ENCODE data around the gene ZNF766. TPM values are rescaled to one million over a fixed set of nuclear protein-coding genes. Genes with fewer than 3 reads are reported as not detected.
A peak's percentile ranks its signal among the peaks of the same experiment; 100 is the strongest.
"Not testable (repeated sequence)": the region's sequence is repeated elsewhere in the genome, so short reads cannot be mapped to it uniquely, and the experiment has no call there.

Gene ZNF766
- total RNA-seq, 1 experiment from 2014 or later, result 17.0 TPM

DNA sequence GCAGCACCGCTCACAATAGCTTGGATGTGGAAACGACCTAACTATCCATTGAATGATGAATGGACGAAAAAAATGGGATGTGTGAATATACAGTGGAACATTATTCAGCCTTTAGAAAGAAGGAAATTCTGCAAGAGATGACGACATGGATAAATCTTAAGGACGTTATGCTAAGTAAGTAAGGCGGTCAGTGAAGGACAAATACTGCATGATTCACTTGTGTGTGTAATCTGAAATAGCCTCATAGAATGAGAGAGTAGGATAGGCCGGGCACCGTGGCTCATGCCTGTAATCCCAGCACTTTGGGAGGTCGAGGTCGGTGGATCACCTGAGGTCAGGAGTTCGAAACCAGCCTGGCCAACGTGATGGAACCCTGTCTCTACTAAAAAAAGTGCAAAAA is 25.4 kb upstream of the ZNF766 start:
- no peak for DNase-seq
- Histone ChIP-seq H3K27me3 (ENCODE audit: control insufficient read depth, insufficient read depth, low read length) (no peaks in the 10 kb centered on the region), H3K36me3 (replicated peaks; ENCODE audit: control insufficient read depth, insufficient read depth, low read length) (no peaks in the 10 kb centered on the region), H3K4me3 (ENCODE audit: insufficient read depth, low read depth, low read length) (no peak overlapping the region)

GRCh38 chr19:52248241-52248640 is 21.1 kb upstream of the ZNF766 start:
- H3K27me3 ChIP-seq (ENCODE audit: control insufficient read depth, insufficient read depth, low read length), result no peaks in the 10 kb centered on the region
- DNase-seq, result peak; percentile 37
- no peak overlapping the region for H3K4me3 ChIP-seq (ENCODE audit: insufficient read depth, low read depth, low read length)
- H3K36me3 ChIP-seq (replicated peaks; ENCODE audit: control insufficient read depth, insufficient read depth, low read length), result no peaks in the 10 kb centered on the region

DNA sequence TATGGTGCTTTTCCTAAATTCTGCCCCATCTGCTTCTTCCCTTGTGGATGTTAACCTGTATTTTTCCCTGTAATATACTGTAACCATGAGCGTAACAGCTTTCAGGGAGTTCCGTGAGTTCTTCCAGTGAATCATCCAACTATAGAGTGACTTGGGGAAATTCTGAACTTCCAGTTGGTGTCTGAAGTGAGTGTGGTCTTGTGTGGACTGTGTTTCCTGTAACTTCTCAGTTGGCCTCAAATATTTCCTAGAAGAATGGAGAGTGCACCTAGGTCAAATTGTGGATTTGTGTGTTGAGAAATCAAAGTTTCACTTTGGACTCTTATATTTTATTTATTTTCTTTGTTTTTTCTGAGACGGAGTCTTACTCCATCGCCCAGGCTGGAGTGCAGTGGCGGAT is 11.0 kb upstream of the ZNF766 start:
- Histone ChIP-seq H3K36me3 (replicated peaks; ENCODE audit: control insufficient read depth, insufficient read depth, low read length) (no peaks in the 10 kb centered on the region), H3K27me3 (ENCODE audit: control insufficient read depth, insufficient read depth, low read length) (no peaks in the 10 kb centered on the region)
- DNase-seq, result no peak

DNA sequence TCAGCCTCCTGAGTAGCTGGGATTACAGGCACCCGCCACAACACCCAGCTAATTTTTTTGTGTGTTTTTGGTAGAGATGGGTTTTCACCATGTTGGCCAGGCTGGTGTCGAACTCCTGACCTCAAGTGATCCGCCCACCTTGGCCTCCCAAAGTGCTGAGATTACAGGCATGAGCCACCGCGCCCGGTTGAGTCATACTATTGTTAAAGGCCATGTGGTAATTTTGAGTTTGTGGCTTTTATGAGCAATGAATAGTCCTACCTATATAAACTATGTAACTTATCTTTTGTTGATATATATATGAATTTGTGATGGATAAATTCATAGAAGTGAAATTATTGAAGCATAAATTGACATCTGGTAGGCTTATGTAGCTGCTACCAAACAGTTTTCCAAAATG is 3.8 kb upstream of the ZNF766 start:
- H3K27me3 ChIP-seq (ENCODE audit: control insufficient read depth, insufficient read depth, low read length); H3K36me3 ChIP-seq (replicated peaks; ENCODE audit: control insufficient read depth, insufficient read depth, low read length); H3K4me3 ChIP-seq (ENCODE audit: insufficient read depth, low read depth, low read length); DNase-seq: not testable (repeated sequence)

More for the DNA sequence above, 11.0 kb upstream of the ZNF766 start:
- no peak overlapping the region for H3K4me3 ChIP-seq (ENCODE audit: insufficient read depth, low read depth, low read length)

GRCh38 chr19:52270266-52270885 is 989 bp downstream of the ZNF766 start:
- DNase-seq, result peak; percentile 53
- Histone ChIP-seq H3K27me3 (ENCODE audit: control insufficient read depth, insufficient read depth, low read length) (no peaks in the 10 kb centered on the region), H3K4me3 (ENCODE audit: insufficient read depth, low read depth, low read length) (peak overlapping the region; percentile 94), H3K36me3 (replicated peaks; ENCODE audit: control insufficient read depth, insufficient read depth, low read length) (peaks cover 5% of the 10 kb centered on the region)

GRCh38 chr19:52273301-52273700 is 3.9 kb downstream of the ZNF766 start:
- no peak for DNase-seq
- Histone ChIP-seq H3K36me3 (replicated peaks; ENCODE audit: control insufficient read depth, insufficient read depth, low read length) (peaks cover 5% of the 10 kb centered on the region), H3K4me3 (ENCODE audit: insufficient read depth, low read depth, low read length) (no peak overlapping the region), H3K27me3 (ENCODE audit: control insufficient read depth, insufficient read depth, low read length) (no peaks in the 10 kb centered on the region)

DNA sequence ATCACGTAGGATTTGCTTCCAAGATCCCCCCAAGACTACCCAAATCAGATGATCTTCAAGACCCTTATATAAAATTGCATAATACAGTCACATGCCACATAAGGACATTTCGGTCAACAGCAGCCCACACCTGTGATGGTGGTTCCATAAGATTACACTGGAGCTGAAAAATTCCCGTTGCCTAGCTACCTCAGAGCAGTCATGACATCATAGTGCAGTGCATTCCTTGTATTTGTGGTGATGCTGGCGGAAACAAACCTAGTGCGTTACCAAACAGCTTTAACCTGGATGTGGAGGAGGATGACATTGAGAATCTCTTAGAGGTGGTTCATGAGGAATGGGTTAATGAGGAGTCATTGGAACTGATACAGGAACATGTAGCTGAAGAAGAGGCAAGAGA is 4.8 kb downstream of the ZNF766 start:
- DNase-seq, result no peak
- no peak overlapping the region for H3K4me3 ChIP-seq (ENCODE audit: insufficient read depth, low read depth, low read length)
- H3K27me3 ChIP-seq (ENCODE audit: control insufficient read depth, insufficient read depth, low read length), result no peaks in the 10 kb centered on the region
- H3K36me3 ChIP-seq (replicated peaks; ENCODE audit: control insufficient read depth, insufficient read depth, low read length), result peaks cover 5% of the 10 kb centered on the region

GRCh38 chr19:52275988-52276387 is 6.6 kb downstream of the ZNF766 start:
- no peak for DNase-seq
- Histone ChIP-seq H3K4me3 (ENCODE audit: insufficient read depth, low read depth, low read length) (no peak overlapping the region), H3K27me3 (ENCODE audit: control insufficient read depth, insufficient read depth, low read length) (no peaks in the 10 kb centered on the region), H3K36me3 (replicated peaks; ENCODE audit: control insufficient read depth, insufficient read depth, low read length) (peaks cover 5% of the 10 kb centered on the region)

DNA sequence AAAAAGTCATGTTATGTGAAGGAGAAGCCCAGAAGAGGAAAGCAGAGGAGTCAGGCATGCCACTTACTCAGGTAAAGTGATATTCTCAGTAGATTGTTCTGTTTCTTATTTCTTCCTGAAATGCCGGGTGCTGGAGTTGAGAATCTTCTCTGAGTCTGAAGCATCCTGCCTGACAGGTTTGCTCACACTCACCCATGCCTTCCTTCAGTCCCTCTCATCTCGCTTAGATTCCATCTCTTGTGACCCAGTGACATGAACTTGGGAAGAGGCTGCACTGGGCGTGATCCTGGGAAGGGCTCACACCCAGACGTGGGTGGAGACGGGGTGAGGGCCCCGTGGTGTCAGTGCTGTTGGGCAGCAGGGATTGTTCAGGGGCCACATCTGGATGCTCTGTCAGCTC is 8.1 kb downstream of the ZNF766 start:
- Histone ChIP-seq H3K4me3 (ENCODE audit: insufficient read depth, low read depth, low read length) (no peak overlapping the region), H3K36me3 (replicated peaks; ENCODE audit: control insufficient read depth, insufficient read depth, low read length) (peaks cover 5% of the 10 kb centered on the region), H3K27me3 (ENCODE audit: control insufficient read depth, insufficient read depth, low read length) (no peaks in the 10 kb centered on the region)
- no peak for DNase-seq

DNA sequence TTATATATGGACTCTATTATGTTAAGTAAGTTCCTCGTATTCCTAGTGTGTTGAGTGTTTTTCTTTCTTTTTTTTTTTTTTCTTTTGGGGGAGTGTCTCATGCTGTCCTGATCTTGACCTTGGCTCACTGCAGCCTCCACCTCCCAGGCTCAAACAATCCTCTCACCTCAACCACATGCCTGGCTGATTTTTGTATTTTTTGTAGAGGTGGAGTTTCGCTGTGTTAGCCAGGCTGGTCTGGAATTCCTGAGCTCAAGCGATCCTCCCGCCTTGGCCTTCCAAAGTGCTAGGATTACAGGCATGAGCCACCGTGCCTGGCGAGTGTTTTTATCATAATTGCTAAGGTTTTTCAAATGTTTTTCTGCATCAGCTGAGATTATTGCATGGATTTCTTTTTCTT is 16.9 kb downstream of the ZNF766 start:
- no peak for DNase-seq
- Histone ChIP-seq H3K36me3 (replicated peaks; ENCODE audit: control insufficient read depth, insufficient read depth, low read length) (peaks cover 27% of the 10 kb centered on the region), H3K27me3 (ENCODE audit: control insufficient read depth, insufficient read depth, low read length) (no peaks in the 10 kb centered on the region), H3K4me3 (ENCODE audit: insufficient read depth, low read depth, low read length) (no peak overlapping the region)

DNA sequence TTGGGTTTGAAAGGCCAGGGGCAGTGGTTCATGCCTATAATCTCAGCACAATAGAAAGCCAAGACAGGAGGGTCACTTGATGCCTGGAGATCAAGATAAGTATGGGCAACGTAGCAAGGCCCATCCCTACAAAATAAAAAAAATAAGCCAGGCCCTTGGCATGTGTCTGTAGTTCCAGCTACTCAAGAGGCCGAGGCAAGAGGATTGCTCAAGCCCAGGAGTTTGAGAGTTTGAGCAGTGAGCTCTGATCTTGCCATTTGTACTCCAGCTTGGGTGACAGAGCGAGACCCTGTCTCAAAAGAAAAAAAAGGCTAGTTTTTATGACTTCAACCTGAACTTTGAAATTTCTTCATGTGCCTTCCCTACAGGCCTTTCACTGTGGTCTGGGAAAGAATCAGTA is 22.4 kb downstream of the ZNF766 start:
- Histone ChIP-seq H3K27me3 (ENCODE audit: control insufficient read depth, insufficient read depth, low read length) (no peaks in the 10 kb centered on the region), H3K36me3 (replicated peaks; ENCODE audit: control insufficient read depth, insufficient read depth, low read length) (peaks cover 12% of the 10 kb centered on the region), H3K4me3 (ENCODE audit: insufficient read depth, low read depth, low read length) (no peak overlapping the region)
- DNase-seq, result no peak

GRCh38 chr19:52292946-52293345 is 23.6 kb downstream of the ZNF766 start:
- H3K36me3 ChIP-seq (replicated peaks; ENCODE audit: control insufficient read depth, insufficient read depth, low read length), result peaks cover 12% of the 10 kb centered on the region
- H3K27me3 ChIP-seq (ENCODE audit: control insufficient read depth, insufficient read depth, low read length); DNase-seq; H3K4me3 ChIP-seq (ENCODE audit: insufficient read depth, low read depth, low read length): not testable (repeated sequence)

DNA sequence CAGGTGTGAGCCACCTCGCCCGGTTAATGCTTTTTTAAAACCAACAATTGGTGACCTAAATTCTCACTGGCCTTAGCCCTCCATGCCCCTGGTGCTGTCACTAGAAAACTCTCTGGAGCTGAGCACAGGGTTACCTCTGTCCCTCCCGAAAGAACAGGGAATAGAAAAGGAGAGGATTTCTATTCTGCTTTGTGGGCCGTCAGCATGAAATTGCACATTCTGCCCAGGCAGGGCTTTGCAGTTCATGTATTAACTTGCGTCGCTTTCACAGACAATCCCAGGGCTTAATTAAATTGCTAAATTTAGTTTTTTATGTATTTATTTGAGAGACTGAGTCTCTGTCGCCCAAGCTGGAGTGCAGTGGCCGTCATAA is 27.0 kb downstream of the ZNF766 start:
- H3K27me3 ChIP-seq (ENCODE audit: control insufficient read depth, insufficient read depth, low read length), result no peaks in the 10 kb centered on the region
- no peak for DNase-seq
- H3K36me3 ChIP-seq (replicated peaks; ENCODE audit: control insufficient read depth, insufficient read depth, low read length), result peaks cover 16% of the 10 kb centered on the region
- peak overlapping the region; percentile 40 for H3K4me3 ChIP-seq (ENCODE audit: insufficient read depth, low read depth, low read length)

DNA sequence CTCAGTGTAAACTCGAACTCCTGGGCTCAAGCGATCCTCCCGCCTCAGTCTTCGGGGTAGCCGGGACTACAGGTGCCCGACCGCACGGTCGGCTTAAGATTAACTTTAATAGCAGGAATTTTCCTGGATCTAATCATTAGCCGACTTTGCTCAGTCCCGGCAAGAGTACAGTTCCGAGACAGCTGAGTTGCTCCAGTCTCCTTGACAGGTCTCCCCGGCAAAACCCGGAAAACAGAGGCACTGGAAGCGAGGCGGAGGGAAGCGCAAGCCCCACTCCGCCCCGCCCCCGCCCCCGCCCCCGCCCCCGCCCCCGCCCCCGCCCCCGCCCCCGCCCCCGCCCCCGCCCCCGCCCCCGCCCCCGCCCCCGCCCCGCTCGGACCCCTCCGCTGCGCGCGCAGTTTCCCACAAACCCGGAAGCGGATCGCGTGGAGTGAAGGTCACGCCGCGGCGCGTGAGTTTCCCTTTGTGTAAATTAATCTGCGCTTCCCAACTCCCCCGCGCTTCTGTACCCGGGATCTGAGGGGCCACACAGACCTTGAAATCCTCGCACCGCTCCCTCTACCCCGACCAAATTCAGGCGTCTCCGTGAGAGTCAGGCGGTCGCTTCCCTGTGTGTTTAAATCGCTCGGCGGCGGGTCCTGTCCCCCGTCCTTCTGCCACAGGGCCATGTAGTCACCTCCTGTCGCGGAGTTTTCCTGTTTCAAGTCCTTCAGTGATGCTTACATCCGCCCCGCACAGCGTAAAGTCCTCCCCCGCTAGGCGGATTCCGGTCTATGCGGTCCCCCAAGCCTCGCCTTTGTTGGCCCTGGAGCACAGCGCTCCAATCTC is 27.6 kb downstream of the ZNF766 start, which contains the start of gene ZNF480:
Gene ZNF480, plus strand, starts transcription at position 397 of the 828 bp plus-strand sequence. CDS start 3,244 bp downstream, outside the sequence.
- Histone ChIP-seq H3K4me3 (ENCODE audit: insufficient read depth, low read depth, low read length) (peak within 1 kb of the TSS; percentile 85), H3K27me3 (ENCODE audit: control insufficient read depth, insufficient read depth, low read length) (no peaks in the 10 kb centered on the region), H3K36me3 (replicated peaks; ENCODE audit: control insufficient read depth, insufficient read depth, low read length) (peaks cover 17% of the 10 kb centered on the region)
- DNase-seq, result peak; percentile 94

- no peak for DNase-seq
- Histone ChIP-seq H3K36me3 (replicated peaks; ENCODE audit: control insufficient read depth, insufficient read depth, low read length) (peaks cover 19% of the 10 kb centered on the region), H3K4me3 (ENCODE audit: insufficient read depth, low read depth, low read length) (peak overlapping the region; percentile 85)
Observed at GRCh38 chr19:52297601-52298364, 28.4 kb downstream of the ZNF766 start.

More at GRCh38 chr19:52297601-52298364, 28.4 kb downstream of the ZNF766 start:
- no peaks in the 10 kb centered on the region for H3K27me3 ChIP-seq (ENCODE audit: control insufficient read depth, insufficient read depth, low read length)

Data from H7 (cell line).